Measurements from ENCODE around the gene SORCS3.

GRCh38 chr10:105085980-105086379 lies 444.9 kb downstream of the SORCS3 start:
- TF ChIP-seq, protein P1, sequence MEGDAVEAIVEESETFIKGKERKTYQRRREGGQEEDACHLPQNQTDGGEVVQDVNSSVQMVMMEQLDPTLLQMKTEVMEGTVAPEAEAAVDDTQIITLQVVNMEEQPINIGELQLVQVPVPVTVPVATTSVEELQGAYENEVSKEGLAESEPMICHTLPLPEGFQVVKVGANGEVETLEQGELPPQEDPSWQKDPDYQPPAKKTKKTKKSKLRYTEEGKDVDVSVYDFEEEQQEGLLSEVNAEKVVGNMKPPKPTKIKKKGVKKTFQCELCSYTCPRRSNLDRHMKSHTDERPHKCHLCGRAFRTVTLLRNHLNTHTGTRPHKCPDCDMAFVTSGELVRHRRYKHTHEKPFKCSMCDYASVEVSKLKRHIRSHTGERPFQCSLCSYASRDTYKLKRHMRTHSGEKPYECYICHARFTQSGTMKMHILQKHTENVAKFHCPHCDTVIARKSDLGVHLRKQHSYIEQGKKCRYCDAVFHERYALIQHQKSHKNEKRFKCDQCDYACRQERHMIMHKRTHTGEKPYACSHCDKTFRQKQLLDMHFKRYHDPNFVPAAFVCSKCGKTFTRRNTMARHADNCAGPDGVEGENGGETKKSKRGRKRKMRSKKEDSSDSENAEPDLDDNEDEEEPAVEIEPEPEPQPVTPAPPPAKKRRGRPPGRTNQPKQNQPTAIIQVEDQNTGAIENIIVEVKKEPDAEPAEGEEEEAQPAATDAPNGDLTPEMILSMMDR (IDR thresholded peaks at IDR 0.05) = no peak
- TF ChIP-seq REST (IDR thresholded peaks at IDR 0.05; ENCODE audit: insufficient read depth in 1 of 2, low read depth in 2 of 2, low read length in 1 of 2) = no peak
- no peak for TF ChIP-seq SIN3A (IDR thresholded peaks at IDR 0.05; ENCODE audit: borderline replicate concordance, insufficient read depth, low read depth, low read length)
- no peak for TF ChIP-seq POLR2AphosphoS5 (IDR thresholded peaks at IDR 0.05; ENCODE audit: low read depth, low read length)
- TF ChIP-seq TCF7L2 (IDR thresholded peaks at IDR 0.05; ENCODE audit: low read depth, low read length) = no peak
